Measurements from ENCODE around the gene PRR23A. TPM values are rescaled to one million over a fixed set of nuclear protein-coding genes. Genes with fewer than 3 reads are reported as not detected.

The PRR23A gene
- total RNA-seq, 1 experiment from 2014 or later, result not detected

DNA sequence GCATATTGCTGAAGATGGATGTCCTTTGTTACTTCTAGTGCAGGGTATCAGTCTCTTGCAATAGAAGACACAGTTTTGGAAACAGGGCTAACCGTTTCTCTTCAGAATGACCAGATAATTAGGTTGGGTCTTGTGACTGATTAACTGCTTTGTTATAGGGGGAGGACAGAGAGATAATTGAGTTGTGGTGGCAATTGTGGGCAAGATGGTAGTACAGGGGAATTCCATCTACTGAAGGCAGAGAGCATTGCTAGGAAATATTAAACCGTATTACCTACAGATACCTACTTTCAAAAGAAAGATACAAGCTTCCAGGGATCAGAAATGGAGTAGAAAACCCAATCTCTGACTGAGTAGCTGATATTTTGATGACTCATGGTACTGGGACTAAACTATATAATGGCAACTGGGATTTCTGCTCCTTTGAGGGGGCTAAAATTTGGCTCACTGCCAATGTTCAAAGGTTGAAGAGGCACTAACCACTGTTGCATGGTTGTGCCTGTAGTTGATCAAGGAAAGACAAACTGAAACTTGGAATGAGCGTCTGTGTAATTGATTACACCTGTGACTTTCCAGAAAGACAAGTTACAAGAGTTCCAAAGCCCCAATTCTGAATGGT lies 10.5 kb upstream of the PRR23A start:
- no peaks in the 10 kb centered on the region for H3K9me3 ChIP-seq (ENCODE audit: low read length)
- intact Hi-C loops (cut with micrococcal nuclease), result no loop called here
- no peak overlapping the region for H3K4me2 ChIP-seq (ENCODE audit: low read length)
- H4K20me1 ChIP-seq (ENCODE audit: low read length), result no peaks in the 10 kb centered on the region
- POLR2A ChIA-PET (ENCODE audit: unreplicated experiment), result no interaction called here
- no peak for TF ChIP-seq EZH2phosphoT487 (IDR thresholded peaks at IDR 0.05; ENCODE audit: borderline replicate concordance, low read length)
- no peak for TF ChIP-seq EZH2 (IDR thresholded peaks at IDR 0.05; ENCODE audit: low read length, unreplicated experiment)
- TF ChIP-seq, protein P1, sequence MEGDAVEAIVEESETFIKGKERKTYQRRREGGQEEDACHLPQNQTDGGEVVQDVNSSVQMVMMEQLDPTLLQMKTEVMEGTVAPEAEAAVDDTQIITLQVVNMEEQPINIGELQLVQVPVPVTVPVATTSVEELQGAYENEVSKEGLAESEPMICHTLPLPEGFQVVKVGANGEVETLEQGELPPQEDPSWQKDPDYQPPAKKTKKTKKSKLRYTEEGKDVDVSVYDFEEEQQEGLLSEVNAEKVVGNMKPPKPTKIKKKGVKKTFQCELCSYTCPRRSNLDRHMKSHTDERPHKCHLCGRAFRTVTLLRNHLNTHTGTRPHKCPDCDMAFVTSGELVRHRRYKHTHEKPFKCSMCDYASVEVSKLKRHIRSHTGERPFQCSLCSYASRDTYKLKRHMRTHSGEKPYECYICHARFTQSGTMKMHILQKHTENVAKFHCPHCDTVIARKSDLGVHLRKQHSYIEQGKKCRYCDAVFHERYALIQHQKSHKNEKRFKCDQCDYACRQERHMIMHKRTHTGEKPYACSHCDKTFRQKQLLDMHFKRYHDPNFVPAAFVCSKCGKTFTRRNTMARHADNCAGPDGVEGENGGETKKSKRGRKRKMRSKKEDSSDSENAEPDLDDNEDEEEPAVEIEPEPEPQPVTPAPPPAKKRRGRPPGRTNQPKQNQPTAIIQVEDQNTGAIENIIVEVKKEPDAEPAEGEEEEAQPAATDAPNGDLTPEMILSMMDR (conservative IDR thresholded peaks at IDR 0.05; ENCODE audit: low read depth, low read length), result no peak
- no peaks in the 10 kb centered on the region for H3K27me3 ChIP-seq (ENCODE audit: low read length)
- H2AFZ ChIP-seq (ENCODE audit: low read length), result no peak overlapping the region
- no peak for DNase-seq
- no peak overlapping the region for H3K27ac ChIP-seq (ENCODE audit: low read length)
- no peaks in the 10 kb centered on the region for H3K79me2 ChIP-seq (ENCODE audit: low read length)
- no peaks in the 10 kb centered on the region for H3K36me3 ChIP-seq (ENCODE audit: low read depth, low read length)
- no peaks in the 10 kb centered on the region for H3K4me1 ChIP-seq (ENCODE audit: insufficient read depth, low read length)
- CTCF ChIA-PET, result no interaction called here
- H3F3A ChIP-seq (ENCODE audit: low read length, unreplicated experiment), result no peaks in the 10 kb centered on the region
- no peak overlapping the region for H3K4me3 ChIP-seq (ENCODE audit: low read length)
- BruUV-seq (replicated peaks), result no TSS peak
- H3K9ac ChIP-seq (ENCODE audit: low read length), result no peak overlapping the region
- no peak for ATAC-seq
- no peaks in the 10 kb centered on the region for H3K9me2 ChIP-seq (replicated peaks; ENCODE audit: low read length)

DNA sequence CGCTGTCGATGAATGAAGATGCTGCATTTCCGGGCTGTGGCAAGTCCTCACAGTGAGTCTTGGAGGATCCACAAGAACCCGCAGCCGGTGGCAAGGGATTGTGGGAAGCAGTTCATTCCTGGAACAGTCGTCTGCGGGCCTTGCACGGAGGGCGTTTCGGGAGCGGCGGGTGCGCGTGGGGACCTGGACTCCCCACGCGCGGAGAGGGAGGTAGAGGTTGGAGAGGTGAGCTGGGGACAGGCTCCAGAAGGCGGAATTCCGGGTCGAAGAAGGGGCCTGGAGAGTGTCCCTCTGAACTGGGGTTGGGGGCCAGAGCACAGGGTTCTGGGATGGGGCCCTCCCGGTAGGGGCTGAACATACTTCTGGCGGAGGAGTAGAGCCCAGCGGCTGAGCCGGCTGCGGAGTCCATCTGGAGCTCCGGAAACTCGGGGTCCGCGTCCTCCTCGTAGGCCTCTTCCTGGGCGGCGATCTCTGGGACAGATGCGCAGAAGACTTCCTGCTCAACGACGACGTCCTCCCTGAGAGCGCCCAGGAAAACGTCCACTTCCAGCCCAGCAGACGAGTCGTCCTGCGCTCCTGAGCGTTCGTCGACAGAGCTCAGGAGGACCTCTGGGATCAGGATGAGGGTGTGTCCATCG lies 593 bp downstream of the PRR23A start:
- CTCF ChIA-PET, result no interaction called here
- no TSS peak for BruUV-seq (replicated peaks)
- Histone ChIP-seq H3K4me2 (ENCODE audit: low read length) (no peak overlapping the region), H3K27me3 (ENCODE audit: low read length) (no peaks in the 10 kb centered on the region), H3K79me2 (ENCODE audit: low read length) (no peaks in the 10 kb centered on the region), H2AFZ (ENCODE audit: low read length) (no peak overlapping the region), H3F3A (ENCODE audit: low read length, unreplicated experiment) (no peaks in the 10 kb centered on the region), H3K4me1 (ENCODE audit: insufficient read depth, low read length) (no peaks in the 10 kb centered on the region), H3K36me3 (ENCODE audit: low read depth, low read length) (no peaks in the 10 kb centered on the region), H4K20me1 (ENCODE audit: low read length) (no peaks in the 10 kb centered on the region), H3K4me3 (ENCODE audit: low read length) (no peak overlapping the region), H3K9ac (ENCODE audit: low read length) (no peak overlapping the region), H3K9me3 (ENCODE audit: low read length) (no peaks in the 10 kb centered on the region), H3K27ac (ENCODE audit: low read length) (no peak overlapping the region), H3K9me2 (replicated peaks; ENCODE audit: low read length) (no peaks in the 10 kb centered on the region)
- no peak for TF ChIP-seq EZH2phosphoT487 (IDR thresholded peaks at IDR 0.05; ENCODE audit: borderline replicate concordance, low read length)
- TF ChIP-seq EZH2 (IDR thresholded peaks at IDR 0.05; ENCODE audit: low read length, unreplicated experiment), result no peak
- TF ChIP-seq, protein P1 (conservative IDR thresholded peaks at IDR 0.05; ENCODE audit: low read depth, low read length), result no peak
- POLR2A ChIA-PET (ENCODE audit: unreplicated experiment), result no interaction called here
- intact Hi-C loops (cut with micrococcal nuclease), result no loop called here
- no peak for DNase-seq
- ATAC-seq, result no peak

DNA sequence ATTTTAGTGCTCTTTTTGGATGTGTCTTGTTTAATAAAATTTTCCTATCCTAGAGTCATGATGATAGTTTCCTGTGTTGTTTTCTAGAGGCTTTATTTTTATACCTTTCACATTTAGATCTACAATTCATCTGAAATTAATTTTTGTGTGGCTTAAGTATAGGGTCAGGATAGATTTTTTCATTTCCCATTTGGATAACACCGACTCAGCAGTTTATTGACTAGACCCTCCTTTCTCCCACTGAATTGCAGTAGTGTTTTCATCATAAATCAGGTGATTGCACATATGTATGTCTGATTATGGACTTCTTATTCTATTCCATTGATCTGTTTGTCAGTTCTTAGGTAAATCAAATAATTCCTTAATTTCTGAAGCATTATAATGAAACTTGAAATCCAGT lies 10.4 kb downstream of the PRR23A start:
- TF ChIP-seq EZH2 (IDR thresholded peaks at IDR 0.05; ENCODE audit: low read length, unreplicated experiment), result no peak
- TF ChIP-seq, protein P1 (conservative IDR thresholded peaks at IDR 0.05; ENCODE audit: low read depth, low read length), result no peak
- no peak for TF ChIP-seq EZH2phosphoT487 (IDR thresholded peaks at IDR 0.05; ENCODE audit: borderline replicate concordance, low read length)
- H3K27me3 ChIP-seq (ENCODE audit: low read length), result 0 out of 2 replicates have a peak, but pooled peaks cover 10% of the 10 kb centered on the region
- H4K20me1 ChIP-seq (ENCODE audit: low read length), result no peaks in the 10 kb centered on the region
- no peak for ATAC-seq
- H3K4me2 ChIP-seq (ENCODE audit: low read length), result no peak overlapping the region
- no peaks in the 10 kb centered on the region for H3K4me1 ChIP-seq (ENCODE audit: insufficient read depth, low read length)
- H3K9ac ChIP-seq (ENCODE audit: low read length), result no peak overlapping the region
- CTCF ChIA-PET, result no interaction called here
- no peak overlapping the region for H3K4me3 ChIP-seq (ENCODE audit: low read length)
- BruUV-seq (replicated peaks), result no TSS peak
- H3K79me2 ChIP-seq (ENCODE audit: low read length), result no peaks in the 10 kb centered on the region
- H3K36me3 ChIP-seq (ENCODE audit: low read depth, low read length), result no peaks in the 10 kb centered on the region
- intact Hi-C loops (cut with micrococcal nuclease), result no loop called here
- H3K9me2 ChIP-seq (replicated peaks; ENCODE audit: low read length), result no peaks in the 10 kb centered on the region
- no peak overlapping the region for H2AFZ ChIP-seq (ENCODE audit: low read length)
- no peaks in the 10 kb centered on the region for H3K9me3 ChIP-seq (ENCODE audit: low read length)
- no peak overlapping the region for H3K27ac ChIP-seq (ENCODE audit: low read length)
- POLR2A ChIA-PET (ENCODE audit: unreplicated experiment), result no interaction called here
- no peaks in the 10 kb centered on the region for H3F3A ChIP-seq (ENCODE audit: low read length, unreplicated experiment)
- DNase-seq, result no peak

Data from PC-3 (cell line).